Trophoblast cell (in vitro differentiated cells and primary cell): ENCODE measurements around the gene STX2.

Source experiments
- DNase-seq, 2 donors: peaks; one replicate each; pipeline ENCODE4 v3.0.0-alpha.2; 2016
- H2AFZ ChIP-seq: 2 replicates; pipeline ENCODE4 v1.6.1; 2013; ENCODE audit warnings: low read length, moderate library complexity, mild to moderate bottlenecking; ENCODE audit not compliant: insufficient read depth, poor library complexity
- H2AK5ac ChIP-seq: 2 replicates; pipeline ENCODE4 v1.6.1; 2013; ENCODE audit warnings: mild to moderate bottlenecking, low read length
- H2BK120ac ChIP-seq: 2 replicates; pipeline ENCODE4 v1.6.1; 2013; ENCODE audit warnings: low read length, mild to moderate bottlenecking, moderate library complexity; ENCODE audit not compliant: insufficient read depth, poor library complexity
- H2BK12ac ChIP-seq: 2 replicates; pipeline ENCODE4 v1.6.1; 2013; ENCODE audit warnings: mild to moderate bottlenecking, low read length, moderate library complexity
- H2BK5ac ChIP-seq: 2 replicates; pipeline ENCODE4 v1.6.1; 2013; ENCODE audit warnings: low read length, low read depth, moderate library complexity, mild to moderate bottlenecking; ENCODE audit not compliant: poor library complexity
- H3K14ac ChIP-seq: 2 replicates; pipeline ENCODE4 v1.6.1; 2013; ENCODE audit warnings: mild to moderate bottlenecking, low read length
- H3K18ac ChIP-seq: 2 replicates; pipeline ENCODE4 v1.6.1; 2013; ENCODE audit warnings: mild to moderate bottlenecking, low read length
- H3K23ac ChIP-seq: 2 replicates; pipeline ENCODE4 v1.6.1; 2013; ENCODE audit warnings: low read length
- H3K27ac ChIP-seq: 2 replicates; pipeline ENCODE4 v1.5.1; 2013; ENCODE audit warnings: low read depth, mild to moderate bottlenecking, inconsistent platforms, low read length, moderate library complexity
- H3K27me3 ChIP-seq: 2 replicates; pipeline ENCODE4 v1.6.1; 2013; ENCODE audit warnings: inconsistent platforms, mild to moderate bottlenecking, low read length, moderate library complexity; ENCODE audit not compliant: insufficient read depth
- H3K36me3 ChIP-seq, 2 experiments: 1 replicate in 1 of 2; 2 replicates in 1 of 2; pipeline ENCODE4 v1.6.1; 2013; ENCODE audit warnings: low read length in 2 of 2, mild to moderate bottlenecking in 2 of 2, moderate library complexity in 1 of 2; ENCODE audit not compliant: insufficient read depth in 2 of 2, control insufficient read depth in 1 of 2
- H3K4ac ChIP-seq: 2 replicates; pipeline ENCODE4 v1.6.1; 2013; ENCODE audit warnings: low read depth, mild to moderate bottlenecking, low read length, moderate library complexity
- H3K4me1 ChIP-seq, 2 experiments: 1 replicate in 1 of 2; 2 replicates in 1 of 2; pipeline ENCODE4 v1.6.1; 2013; ENCODE audit warnings: low read length in 2 of 2, mild to moderate bottlenecking in 2 of 2, moderate library complexity in 1 of 2; ENCODE audit not compliant: insufficient read depth in 2 of 2, control insufficient read depth in 1 of 2
- H3K4me2 ChIP-seq: 2 replicates; pipeline ENCODE4 v1.6.1; 2013; ENCODE audit warnings: inconsistent platforms, mild to moderate bottlenecking, low read length, moderate library complexity
- H3K4me3 ChIP-seq: 2 replicates; pipeline ENCODE4 v1.5.1; 2013; ENCODE audit warnings: mild to moderate bottlenecking, low read depth, low read length, inconsistent platforms
- H3K79me1 ChIP-seq: one replicate; pipeline ENCODE4 v1.6.1; 2013; ENCODE audit warnings: low read length
- H3K79me2 ChIP-seq: 2 replicates; pipeline ENCODE4 v1.6.1; 2013; ENCODE audit warnings: low read length, mild to moderate bottlenecking; ENCODE audit not compliant: control insufficient read depth, insufficient read depth, poor library complexity
- H3K9ac ChIP-seq: 2 replicates; pipeline ENCODE4 v1.6.1; 2013; ENCODE audit warnings: mild to moderate bottlenecking, low read length
- H3K9me3 ChIP-seq: 2 replicates; pipeline ENCODE4 v1.6.1; 2013; ENCODE audit warnings: low read depth, mild to moderate bottlenecking, control low read depth, inconsistent platforms, low read length; ENCODE audit not compliant: insufficient read depth
- H4K12ac ChIP-seq: 2 replicates; pipeline ENCODE4 v1.6.1; 2013; ENCODE audit warnings: low read depth, mild to moderate bottlenecking, low read length, moderate library complexity
- H4K8ac ChIP-seq: 2 replicates; pipeline ENCODE4 v1.6.1; 2013; ENCODE audit warnings: low read depth, mild to moderate bottlenecking, low read length, moderate library complexity
- H4K91ac ChIP-seq: one replicate; pipeline ENCODE4 v1.6.1; 2013; ENCODE audit warnings: low read depth, mild to moderate bottlenecking, low read length, moderate library complexity
- WGBS: extraction: QIAGEN DNeasy Blood & Tissue Kit; methylation state at CpG from one replicate; pipeline ENCODE4 v1.1.7; 2013; ENCODE audit warnings: missing lambda C conversion rate; ENCODE audit not compliant: insufficient read length, insufficient coverage; ENCODE audit errors: extremely low coverage; 5-methylcytosine and 5-hydroxymethylcytosine counted together

Gene STX2

GRCh38 chr12:130880411-130880885 lies 41.4 kb upstream of the STX2 start:
- Histone ChIP-seq H3K36me3 (peaks cover 5 to 14% of the 10 kb centered on the region in 2 experiments), H4K12ac (no peak overlapping the region), H3K18ac (no peak overlapping the region), H2BK12ac (no peak overlapping the region), H3K9ac (no peak overlapping the region), H2AK5ac (no peak overlapping the region), H3K4me1 (no peaks in the 10 kb centered on the region), H3K79me1 (no peaks in the 10 kb centered on the region), H4K8ac (no peak overlapping the region), H4K91ac (no peak overlapping the region), H3K27ac (no peak overlapping the region), H3K27me3 (no peaks in the 10 kb centered on the region), H3K23ac (no peak overlapping the region), H3K4me3 (peak overlapping the region; percentile 28), H3K4ac (no peak overlapping the region), H3K9me3 (no peaks in the 10 kb centered on the region), H2BK5ac (no peak overlapping the region), H3K14ac (no peak overlapping the region), H2AFZ (no peak overlapping the region), H3K79me2 (no peaks in the 10 kb centered on the region), H2BK120ac (no peak overlapping the region), H3K4me2 (no peak overlapping the region)
- DNase-seq = no peak
- WGBS = no CpG with 5 or more reads among the region's 10 CpGs

DNA sequence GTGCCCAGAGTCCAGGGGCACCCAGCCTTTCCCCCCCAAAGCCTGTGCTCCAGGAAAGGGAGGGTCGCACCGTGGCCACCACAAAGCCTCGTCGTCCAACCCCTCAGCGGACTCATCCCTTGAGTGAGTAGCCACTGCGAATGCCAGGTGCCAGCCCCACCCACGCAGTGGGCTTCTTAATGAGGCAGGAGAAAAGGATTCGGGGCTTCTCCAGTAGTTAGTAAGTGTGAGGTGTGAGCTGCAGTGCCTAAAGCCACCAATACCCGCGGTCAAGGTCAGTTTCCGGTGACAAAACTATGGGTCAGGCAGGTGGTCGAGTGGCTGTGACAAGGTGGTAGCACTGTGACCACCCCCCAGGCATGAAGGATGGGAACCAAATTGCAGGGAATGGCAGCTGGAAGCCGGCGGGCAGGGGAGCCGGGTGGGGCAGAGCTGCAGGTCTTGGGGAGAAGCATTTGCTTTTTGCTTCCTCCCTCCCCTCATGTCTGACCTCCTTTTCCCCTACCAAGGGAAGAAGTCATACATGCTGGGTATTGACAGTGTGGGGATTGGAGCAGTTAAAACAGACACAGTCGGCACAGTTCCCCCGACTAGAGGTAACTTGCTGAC lies 40.8 kb upstream of the STX2 start:
- no peak overlapping the region for H2BK120ac ChIP-seq
- DNase-seq = no peak
- WGBS = no CpG with 5 or more reads among the region's 17 CpGs

DNA sequence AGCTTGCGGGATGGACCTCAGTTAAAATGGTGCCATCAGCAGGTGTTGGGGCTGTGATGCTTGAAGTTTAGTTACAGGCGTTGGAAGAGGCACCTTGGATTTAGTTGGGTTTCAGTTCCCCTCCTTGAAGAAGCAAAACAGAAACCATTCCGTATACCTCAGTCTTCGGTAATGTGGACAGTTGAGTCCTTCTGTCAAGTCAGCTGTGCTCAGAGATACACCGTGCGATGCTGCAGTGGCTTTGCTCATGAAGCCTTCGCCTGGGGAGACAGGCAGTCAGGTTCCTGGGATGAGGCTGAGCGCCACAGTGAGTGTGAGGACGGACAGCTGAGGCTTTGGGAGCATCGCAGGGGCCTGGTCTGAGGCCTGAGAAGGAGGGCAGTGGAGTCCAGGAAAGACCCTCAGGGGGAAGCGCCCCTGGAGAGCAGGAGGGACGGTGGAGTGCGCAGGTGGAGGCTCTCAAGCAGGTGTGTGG lies 40.2 kb upstream of the STX2 start:
- no peak overlapping the region for H4K8ac ChIP-seq
- no peak overlapping the region for H2BK12ac ChIP-seq
- H4K12ac ChIP-seq = no peak overlapping the region
- no peak overlapping the region for H3K27ac ChIP-seq
- H4K91ac ChIP-seq = no peak overlapping the region
- H2BK120ac ChIP-seq = no peak overlapping the region
- H3K4me3 ChIP-seq = no peak overlapping the region
- H2AFZ ChIP-seq = no peak overlapping the region
- H3K23ac ChIP-seq = no peak overlapping the region
- no peaks in the 10 kb centered on the region for H3K79me1 ChIP-seq
- no peaks in the 10 kb centered on the region for H3K79me2 ChIP-seq
- peaks cover 14 to 25% of the 10 kb centered on the region in 2 experiments for H3K36me3 ChIP-seq
- H2AK5ac ChIP-seq = no peak overlapping the region
- no peak for DNase-seq
- H3K27me3 ChIP-seq = no peaks in the 10 kb centered on the region
- no peak overlapping the region for H3K18ac ChIP-seq
- no CpG with 5 or more reads among the region's 13 CpGs for WGBS
- H2BK5ac ChIP-seq = no peak overlapping the region
- no peak overlapping the region for H3K9ac ChIP-seq
- no peak overlapping the region for H3K4ac ChIP-seq
- no peak overlapping the region for H3K14ac ChIP-seq
- H3K4me2 ChIP-seq = no peak overlapping the region
- H3K9me3 ChIP-seq = no peaks in the 10 kb centered on the region
- no peaks in the 10 kb centered on the region for H3K4me1 ChIP-seq

More for the DNA sequence above, 40.8 kb upstream of the STX2 start:
- H2AK5ac ChIP-seq = no peak overlapping the region
- no peak overlapping the region for H3K4ac ChIP-seq
- no peak overlapping the region for H4K12ac ChIP-seq
- H3K14ac ChIP-seq = no peak overlapping the region
- no peaks in the 10 kb centered on the region for H3K79me1 ChIP-seq
- no peak overlapping the region for H4K91ac ChIP-seq
- no peaks in the 10 kb centered on the region for H3K27me3 ChIP-seq
- H3K4me3 ChIP-seq = no peak overlapping the region
- no peak overlapping the region for H2BK12ac ChIP-seq
- peaks cover 10 to 19% of the 10 kb centered on the region in 2 experiments for H3K36me3 ChIP-seq
- H4K8ac ChIP-seq = no peak overlapping the region
- no peak overlapping the region for H3K4me2 ChIP-seq
- no peaks in the 10 kb centered on the region for H3K9me3 ChIP-seq
- H3K18ac ChIP-seq = no peak overlapping the region
- no peak overlapping the region for H3K23ac ChIP-seq
- no peak overlapping the region for H2AFZ ChIP-seq
- no peak overlapping the region for H2BK5ac ChIP-seq
- no peaks in the 10 kb centered on the region for H3K79me2 ChIP-seq
- no peak overlapping the region for H3K9ac ChIP-seq
- no peak overlapping the region for H3K27ac ChIP-seq
- H3K4me1 ChIP-seq = no peaks in the 10 kb centered on the region

- no peaks in the 10 kb centered on the region for H3K79me2 ChIP-seq
- no peak overlapping the region for H2BK120ac ChIP-seq
- H3K4ac ChIP-seq = no peak overlapping the region
- peaks cover 17 to 29% of the 10 kb centered on the region in 2 experiments for H3K36me3 ChIP-seq
- no peaks in the 10 kb centered on the region for H3K27me3 ChIP-seq
- H3K79me1 ChIP-seq = no peaks in the 10 kb centered on the region
- H2BK12ac ChIP-seq = no peak overlapping the region
- no peak overlapping the region for H4K91ac ChIP-seq
- no peak overlapping the region for H3K4me3 ChIP-seq
- no CpG with 5 or more reads among the region's 24 CpGs for WGBS
- no peak overlapping the region for H4K8ac ChIP-seq
- peak in 1 of 2 donors; percentile 6 for DNase-seq
- H3K23ac ChIP-seq = no peak overlapping the region
- H2AK5ac ChIP-seq = no peak overlapping the region
- H3K9ac ChIP-seq = no peak overlapping the region
- no peak overlapping the region for H3K4me2 ChIP-seq
- H3K27ac ChIP-seq = no peak overlapping the region
- H2AFZ ChIP-seq = no peak overlapping the region
- H3K4me1 ChIP-seq = no peaks in the 10 kb centered on the region
- no peak overlapping the region for H3K14ac ChIP-seq
- peak overlapping the region; percentile 59 for H4K12ac ChIP-seq
- H3K9me3 ChIP-seq = no peaks in the 10 kb centered on the region
- H3K18ac ChIP-seq = no peak overlapping the region
- no peak overlapping the region for H2BK5ac ChIP-seq
Observed at GRCh38 chr12:130878193-130879185, 39.4 kb upstream of the STX2 start.
